Thyroid gland (tissue), 4 donors: ENCODE results near the gene ABCD3.

Experiments
- POLR2A ChIP-seq, 2 donors: fragments of 450-650 bp; IDR thresholded peaks; one replicate each; pipeline ENCODE4 v1.6.1; 2017; ENCODE audit warnings: antibody characterized with exemption in 2 of 2, mild to moderate bottlenecking in 2 of 2, moderate library complexity in 1 of 2
- TF ChIP-seq, protein P1 (sequence below), 6 experiments: fragments of 200-600 bp in 3 of 6; fragments of 450-650 bp in 3 of 6; sonication (generic) in 3 of 6; IDR thresholded peaks; one replicate each; pipeline ENCODE4 v1.5.1; 2016 to 2019; ENCODE audit warnings: antibody characterized with exemption in 6 of 6, mild to moderate bottlenecking in 2 of 6, inconsistent platforms in 1 of 6, moderate library complexity in 1 of 6

DNA sequence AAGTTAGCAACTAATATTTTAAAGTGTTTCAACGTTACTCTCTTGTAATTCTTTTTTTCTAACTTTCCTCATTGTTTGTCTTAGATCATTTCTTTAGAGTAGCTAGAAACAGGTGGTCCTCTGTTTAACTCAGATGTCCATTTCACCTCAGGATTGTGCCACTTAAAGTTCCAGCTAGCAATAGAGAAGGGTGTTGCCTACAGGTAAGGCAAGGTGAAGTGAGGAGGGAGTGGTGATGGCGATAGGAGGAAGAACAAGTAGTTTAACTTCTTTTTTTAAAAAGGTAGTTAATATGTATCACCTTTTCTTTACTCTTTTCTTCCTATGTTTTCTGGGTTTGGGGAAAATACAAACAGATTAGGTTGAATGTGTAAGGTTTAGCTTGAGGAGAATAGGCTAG, 44.4 kb downstream of the ABCD3 start:
- TF ChIP-seq, protein P1, sequence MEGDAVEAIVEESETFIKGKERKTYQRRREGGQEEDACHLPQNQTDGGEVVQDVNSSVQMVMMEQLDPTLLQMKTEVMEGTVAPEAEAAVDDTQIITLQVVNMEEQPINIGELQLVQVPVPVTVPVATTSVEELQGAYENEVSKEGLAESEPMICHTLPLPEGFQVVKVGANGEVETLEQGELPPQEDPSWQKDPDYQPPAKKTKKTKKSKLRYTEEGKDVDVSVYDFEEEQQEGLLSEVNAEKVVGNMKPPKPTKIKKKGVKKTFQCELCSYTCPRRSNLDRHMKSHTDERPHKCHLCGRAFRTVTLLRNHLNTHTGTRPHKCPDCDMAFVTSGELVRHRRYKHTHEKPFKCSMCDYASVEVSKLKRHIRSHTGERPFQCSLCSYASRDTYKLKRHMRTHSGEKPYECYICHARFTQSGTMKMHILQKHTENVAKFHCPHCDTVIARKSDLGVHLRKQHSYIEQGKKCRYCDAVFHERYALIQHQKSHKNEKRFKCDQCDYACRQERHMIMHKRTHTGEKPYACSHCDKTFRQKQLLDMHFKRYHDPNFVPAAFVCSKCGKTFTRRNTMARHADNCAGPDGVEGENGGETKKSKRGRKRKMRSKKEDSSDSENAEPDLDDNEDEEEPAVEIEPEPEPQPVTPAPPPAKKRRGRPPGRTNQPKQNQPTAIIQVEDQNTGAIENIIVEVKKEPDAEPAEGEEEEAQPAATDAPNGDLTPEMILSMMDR (IDR thresholded peaks at IDR 0.05): no peak
- no peak for TF ChIP-seq POLR2A (IDR thresholded peaks at IDR 0.05)
